H9 (cell line): ENCODE measurements around the gene DACT3. TPM values are rescaled to one million over a fixed set of nuclear protein-coding genes. Genes with fewer than 3 reads are reported as not detected.

ENCODE experiments used
- DNase-seq: peaks from one replicate; pipeline ENCODE4 v3.0.0-alpha.2; 2017
- H2AFZ ChIP-seq: one replicate; pipeline ENCODE4 v1.6.1; 2013; ENCODE audit warnings: mild to moderate bottlenecking, low read length, control low read depth, moderate library complexity
- H2AK5ac ChIP-seq: 2 replicates; pipeline ENCODE4 v1.6.1; 2013; ENCODE audit warnings: low read length, control low read depth, mixed read lengths; ENCODE audit not compliant: insufficient read length
- H2BK120ac ChIP-seq: one replicate; pipeline ENCODE4 v1.6.1; 2013; ENCODE audit warnings: low read depth, mild to moderate bottlenecking, low read length, control low read depth, inconsistent platforms; ENCODE audit not compliant: poor library complexity, severe bottlenecking
- H2BK12ac ChIP-seq: 2 replicates; pipeline ENCODE4 v1.6.1; 2013; ENCODE audit warnings: low read length, control low read depth, mixed read lengths, low read depth; ENCODE audit not compliant: insufficient read length
- H2BK15ac ChIP-seq: 2 replicates; pipeline ENCODE4 v1.6.1; 2013; ENCODE audit warnings: low read depth, low read length, control low read depth
- H2BK20ac ChIP-seq: one replicate; pipeline ENCODE4 v1.6.1; 2013; ENCODE audit warnings: low read depth, mild to moderate bottlenecking, low read length, control low read depth, inconsistent platforms; ENCODE audit not compliant: poor library complexity, severe bottlenecking
- H2BK5ac ChIP-seq: 2 replicates; pipeline ENCODE4 v1.6.1; 2013; ENCODE audit warnings: low read length, control low read depth, mixed read lengths; ENCODE audit not compliant: insufficient read length
- H3K14ac ChIP-seq: 2 replicates; pipeline ENCODE4 v1.6.1; 2013; ENCODE audit warnings: low read length, control low read depth; ENCODE audit not compliant: insufficient read depth
- H3K18ac ChIP-seq: 2 replicates; pipeline ENCODE4 v1.6.1; 2013; ENCODE audit warnings: low read depth, mild to moderate bottlenecking, mixed read lengths, low read length, control low read depth; ENCODE audit not compliant: insufficient read length
- H3K23ac ChIP-seq: 2 replicates; pipeline ENCODE4 v1.6.1; 2013; ENCODE audit warnings: low read length, control low read depth, mixed read lengths, low read depth; ENCODE audit not compliant: insufficient read length
- H3K23me2 ChIP-seq: 2 replicates; pipeline ENCODE4 v1.6.1; 2013; ENCODE audit warnings: low read depth, mild to moderate bottlenecking, mixed read lengths, low read length, control low read depth; ENCODE audit not compliant: insufficient read length, poor library complexity, severe bottlenecking
- H3K27ac ChIP-seq: 2 replicates; pipeline ENCODE4 v1.5.1; 2013; ENCODE audit warnings: low read length, control low read depth, mixed read lengths, low read depth; ENCODE audit not compliant: insufficient read length
- H3K27me3 ChIP-seq: 2 replicates; pipeline ENCODE4 v1.6.1; 2013; ENCODE audit warnings: low read length, control low read depth, inconsistent platforms; ENCODE audit not compliant: insufficient read depth
- H3K4ac ChIP-seq: 2 replicates; pipeline ENCODE4 v1.6.1; 2013; ENCODE audit warnings: low read depth, mild to moderate bottlenecking, control low read depth, inconsistent platforms, low read length, moderate library complexity
- H3K4me1 ChIP-seq: 2 replicates; pipeline ENCODE4 v1.6.1; 2013; ENCODE audit warnings: low read length, control low read depth, inconsistent platforms; ENCODE audit not compliant: insufficient read depth
- H3K4me2 ChIP-seq: 2 replicates; pipeline ENCODE4 v1.6.1; 2013; ENCODE audit warnings: low read length, control low read depth, mixed read lengths; ENCODE audit not compliant: insufficient read length, insufficient read depth
- H3K56ac ChIP-seq: 2 replicates; pipeline ENCODE4 v1.6.1; 2013; ENCODE audit warnings: low read depth, mild to moderate bottlenecking, mixed read lengths, low read length, control low read depth; ENCODE audit not compliant: insufficient read length
- H3K79me1 ChIP-seq: 2 replicates; pipeline ENCODE4 v1.6.1; 2013; ENCODE audit warnings: low read depth, mild to moderate bottlenecking, moderate library complexity, low read length, control low read depth, inconsistent platforms; ENCODE audit not compliant: insufficient read depth, poor library complexity, severe bottlenecking
- H3K79me2 ChIP-seq: 2 replicates; pipeline ENCODE4 v1.6.1; 2013; ENCODE audit warnings: low read length, control low read depth, inconsistent platforms; ENCODE audit not compliant: insufficient read depth
- H3K9ac ChIP-seq: 2 replicates; pipeline ENCODE4 v1.6.1; 2013; ENCODE audit warnings: low read length, control low read depth, mixed read lengths; ENCODE audit not compliant: insufficient read length; ENCODE audit errors: extremely low read depth
- H3K9me3 ChIP-seq: one replicate; pipeline ENCODE4 v1.6.1; 2013; ENCODE audit warnings: low read depth, low read length, inconsistent platforms; ENCODE audit not compliant: control insufficient read depth
- H3T11ph ChIP-seq: one replicate; pipeline ENCODE4 v1.6.1; 2013; ENCODE audit warnings: mild to moderate bottlenecking, low read length, control low read depth, inconsistent platforms
- H4K20me1 ChIP-seq: one replicate; pipeline ENCODE4 v1.6.1; 2013; ENCODE audit not compliant: control insufficient read depth, insufficient read length, insufficient read depth
- H4K5ac ChIP-seq: 2 replicates; pipeline ENCODE4 v1.6.1; 2013; ENCODE audit warnings: low read depth, mild to moderate bottlenecking, mixed read lengths, low read length, control low read depth; ENCODE audit not compliant: insufficient read length
- H4K8ac ChIP-seq: replicated peaks from 2 replicates; pipeline ENCODE4 v1.6.1; 2013; ENCODE audit warnings: low read length, control low read depth, mixed read lengths, low read depth; ENCODE audit not compliant: insufficient read length
- H4K91ac ChIP-seq: 2 replicates; pipeline ENCODE4 v1.6.1; 2013; ENCODE audit warnings: low read depth, mild to moderate bottlenecking, moderate library complexity, mixed read lengths, low read length, control low read depth; ENCODE audit not compliant: insufficient read length
- H3K27ac Mint-ChIP-seq, 3 experiments: 2 replicates in 2 of 3; 3 replicates in 1 of 3; pipeline ENCODE4 v1.8.0; 2020 to 2021; ENCODE audit warnings: mixed read lengths in 3 of 3, mild to moderate bottlenecking in 1 of 3, moderate library complexity in 1 of 3
- H3K27me3 Mint-ChIP-seq: 2 replicates; pipeline ENCODE4 v1.8.0; 2021; ENCODE audit warnings: low read depth, mild to moderate bottlenecking, moderate library complexity, mixed read lengths
- H3K36me3 Mint-ChIP-seq, 3 experiments: 2 replicates in 2 of 3; 3 replicates in 1 of 3; pipeline ENCODE4 v1.8.0; 2020 to 2021; ENCODE audit warnings: low read depth in 3 of 3, mixed read lengths in 3 of 3; ENCODE audit not compliant: insufficient read depth in 1 of 3
- H3K4me1 Mint-ChIP-seq, 2 experiments: 2 replicates each; pipeline ENCODE4 v1.8.0; 2020; ENCODE audit warnings: mixed read lengths in 2 of 2
- H3K4me3 Mint-ChIP-seq, 2 experiments: 2 replicates in 1 of 2; 3 replicates in 1 of 2; pipeline ENCODE4 v1.8.0; 2020 to 2021; ENCODE audit warnings: mild to moderate bottlenecking in 2 of 2, mixed read lengths in 2 of 2, moderate library complexity in 1 of 2
- H3K9me3 Mint-ChIP-seq, 2 experiments: 2 replicates in 1 of 2; 3 replicates in 1 of 2; pipeline ENCODE4 v1.8.0; 2020; ENCODE audit warnings: mild to moderate bottlenecking in 2 of 2, mixed read lengths in 2 of 2, moderate library complexity in 1 of 2
- WGBS: extraction: QIAGEN DNeasy Blood & Tissue Kit; methylation state at CpG from one replicate; pipeline ENCODE4 v1.1.7; 2013; ENCODE audit warnings: missing lambda C conversion rate, low lambda C conversion rate, mixed read lengths; ENCODE audit not compliant: insufficient read length; ENCODE audit errors: extremely low coverage; 5-methylcytosine and 5-hydroxymethylcytosine counted together
- total RNA-seq: library from RNA; stranded (reverse); gene quantifications from 2 replicates; pipeline ENCODE4 v1.2.1, GENCODE V29; 2021
- TF ChIP-seq, protein P1 (sequence below): fragments of 200-600 bp; sonication (generic); conservative IDR thresholded peaks from 3 replicates; pipeline ENCODE4 v1.8.0; 2021; ENCODE audit warnings: antibody characterized with exemption, mild to moderate bottlenecking

DACT3 gene
- total RNA-seq, 1 experiment from 2014 or later, result 0.87 TPM

DNA sequence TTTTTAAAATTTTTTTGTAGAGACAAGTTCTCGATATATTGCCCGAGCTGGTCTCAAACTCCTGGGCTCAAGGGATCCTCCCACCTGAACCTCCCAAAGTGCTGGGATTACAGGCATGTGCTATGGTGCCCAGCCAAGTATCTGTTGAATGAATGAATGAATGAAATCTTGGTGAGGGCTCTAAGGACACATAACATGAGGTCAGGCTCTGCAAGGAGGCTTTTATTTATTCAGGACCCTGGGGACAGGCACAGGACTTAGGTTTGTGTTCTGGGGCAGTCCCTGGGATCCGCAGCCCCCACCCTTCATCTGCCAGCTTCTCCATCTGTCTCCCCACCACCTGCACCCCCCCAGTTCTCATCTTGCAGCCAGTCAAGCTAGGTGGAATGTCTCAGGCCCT, 40.7 kb downstream of the DACT3 start:
- Mint-ChIP-seq H3K27me3 (peaks cover 11% of the 10 kb centered on the region), H3K9me3 (no peaks in the 10 kb centered on the region; a peak in 1 of 5 replicates), H3K4me1 (peaks cover 9 to 27% of the 10 kb centered on the region in 2 experiments), H3K36me3 (no peaks in the 10 kb centered on the region), H3K4me3 (no peak overlapping the region), H3K27ac (no peak overlapping the region; a peak in 1 of 7 replicates)
- H3K4ac ChIP-seq, result no peak overlapping the region
- H3K9ac ChIP-seq, result no peak overlapping the region
- no peak overlapping the region for H3K23ac ChIP-seq
- no peak overlapping the region for H4K8ac ChIP-seq
- no peak overlapping the region for H3K14ac ChIP-seq
- TF ChIP-seq, protein P1, sequence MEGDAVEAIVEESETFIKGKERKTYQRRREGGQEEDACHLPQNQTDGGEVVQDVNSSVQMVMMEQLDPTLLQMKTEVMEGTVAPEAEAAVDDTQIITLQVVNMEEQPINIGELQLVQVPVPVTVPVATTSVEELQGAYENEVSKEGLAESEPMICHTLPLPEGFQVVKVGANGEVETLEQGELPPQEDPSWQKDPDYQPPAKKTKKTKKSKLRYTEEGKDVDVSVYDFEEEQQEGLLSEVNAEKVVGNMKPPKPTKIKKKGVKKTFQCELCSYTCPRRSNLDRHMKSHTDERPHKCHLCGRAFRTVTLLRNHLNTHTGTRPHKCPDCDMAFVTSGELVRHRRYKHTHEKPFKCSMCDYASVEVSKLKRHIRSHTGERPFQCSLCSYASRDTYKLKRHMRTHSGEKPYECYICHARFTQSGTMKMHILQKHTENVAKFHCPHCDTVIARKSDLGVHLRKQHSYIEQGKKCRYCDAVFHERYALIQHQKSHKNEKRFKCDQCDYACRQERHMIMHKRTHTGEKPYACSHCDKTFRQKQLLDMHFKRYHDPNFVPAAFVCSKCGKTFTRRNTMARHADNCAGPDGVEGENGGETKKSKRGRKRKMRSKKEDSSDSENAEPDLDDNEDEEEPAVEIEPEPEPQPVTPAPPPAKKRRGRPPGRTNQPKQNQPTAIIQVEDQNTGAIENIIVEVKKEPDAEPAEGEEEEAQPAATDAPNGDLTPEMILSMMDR, result no peak
- H2BK15ac ChIP-seq, result no peak overlapping the region
- no peak overlapping the region for H2AK5ac ChIP-seq
- H3K9me3 ChIP-seq, result no peaks in the 10 kb centered on the region
- no peak overlapping the region for H2BK20ac ChIP-seq
- WGBS, result no CpG with 5 or more reads among the region's 3 CpGs
- no peaks in the 10 kb centered on the region for H3K27me3 ChIP-seq
- no peak overlapping the region for H2BK12ac ChIP-seq
- no peaks in the 10 kb centered on the region for H4K20me1 ChIP-seq
- H3K18ac ChIP-seq, result no peak overlapping the region
- H3K4me1 ChIP-seq, result no peaks in the 10 kb centered on the region; the same call in 1 of the 2 replicates
- no peak for DNase-seq
- no peaks in the 10 kb centered on the region for H3K23me2 ChIP-seq
- no peak overlapping the region for H2AFZ ChIP-seq
- no peak overlapping the region for H2BK120ac ChIP-seq
- H3K79me2 ChIP-seq, result no peaks in the 10 kb centered on the region
- no peaks in the 10 kb centered on the region for H3K79me1 ChIP-seq
- no peak overlapping the region for H2BK5ac ChIP-seq
- H3K4me2 ChIP-seq, result no peak overlapping the region
- H3K56ac ChIP-seq, result no peak overlapping the region
- H4K5ac ChIP-seq, result no peak overlapping the region
- H3T11ph ChIP-seq, result no peak overlapping the region
- no peak overlapping the region for H3K27ac ChIP-seq
- no peak overlapping the region for H4K91ac ChIP-seq
